ENCODE measurements around the gene TDG.

TDG gene

GRCh38 chr12:103956509-103957027 is 9.1 kb upstream of the TDG start:
- TF ChIP-seq CTCF (IDR thresholded peaks at IDR 0.05; ENCODE audit: insufficient read depth, low read length, poor library complexity, severe bottlenecking) = no peak
- Histone ChIP-seq H3K36me3 (ENCODE audit: control insufficient read depth, insufficient read depth, low read length) (peaks cover 6% of the 10 kb centered on the region; the same call in 1 of the 2 replicates), H3K4me3 (replicated peaks; ENCODE audit: low read depth, low read length) (peak overlapping the region; percentile 87), H3K27me3 (replicated peaks; ENCODE audit: control insufficient read depth, insufficient read depth, low read length) (no peaks in the 10 kb centered on the region)
- DNase-seq (ENCODE audit: extremely low read depth, insufficient read length) = no peak

GRCh38 chr12:103957865-103958388 is 7.7 kb upstream of the TDG start:
- H3K27me3 ChIP-seq (replicated peaks; ENCODE audit: control insufficient read depth, insufficient read depth, low read length) = no peaks in the 10 kb centered on the region
- TF ChIP-seq CTCF (IDR thresholded peaks at IDR 0.05; ENCODE audit: insufficient read depth, low read length, poor library complexity, severe bottlenecking) = no peak
- H3K36me3 ChIP-seq (ENCODE audit: control insufficient read depth, insufficient read depth, low read length) = peaks cover 5% of the 10 kb centered on the region; the same call in 1 of the 2 replicates
- no peak overlapping the region; the same call in 1 of the 2 replicates for H3K4me3 ChIP-seq (replicated peaks; ENCODE audit: low read depth, low read length)
- no peak for DNase-seq (ENCODE audit: extremely low read depth, insufficient read length)

- TF ChIP-seq CTCF (IDR thresholded peaks at IDR 0.05; ENCODE audit: insufficient read depth, low read length, poor library complexity, severe bottlenecking) = no peak
- DNase-seq (ENCODE audit: extremely low read depth, insufficient read length) = no peak
- H3K4me3 ChIP-seq (replicated peaks; ENCODE audit: low read depth, low read length) = no peak overlapping the region
- H3K36me3 ChIP-seq (ENCODE audit: control insufficient read depth, insufficient read depth, low read length) = no peaks in the 10 kb centered on the region; the same call in 1 of the 2 replicates
- H3K27me3 ChIP-seq (replicated peaks; ENCODE audit: control insufficient read depth, insufficient read depth, low read length) = no peaks in the 10 kb centered on the region
Measured at GRCh38 chr12:103958621-103959020, 7.1 kb upstream of the TDG start.

GRCh38 chr12:103960616-103961227 is 5.0 kb upstream of the TDG start:
- DNase-seq (ENCODE audit: extremely low read depth, insufficient read length) = no peak
- H3K36me3 ChIP-seq (ENCODE audit: control insufficient read depth, insufficient read depth, low read length) = no peaks in the 10 kb centered on the region; the same call in 1 of the 2 replicates
- H3K27me3 ChIP-seq (replicated peaks; ENCODE audit: control insufficient read depth, insufficient read depth, low read length) = no peaks in the 10 kb centered on the region
- no peak overlapping the region for H3K4me3 ChIP-seq (replicated peaks; ENCODE audit: low read depth, low read length)
- no peak for TF ChIP-seq CTCF (IDR thresholded peaks at IDR 0.05; ENCODE audit: insufficient read depth, low read length, poor library complexity, severe bottlenecking)

- Histone ChIP-seq H3K27me3 (replicated peaks; ENCODE audit: control insufficient read depth, insufficient read depth, low read length) (no peaks in the 10 kb centered on the region), H3K4me3 (replicated peaks; ENCODE audit: low read depth, low read length) (no peak overlapping the region), H3K36me3 (ENCODE audit: control insufficient read depth, insufficient read depth, low read length) (no peaks in the 10 kb centered on the region; the same call in 1 of the 2 replicates)
- DNase-seq (ENCODE audit: extremely low read depth, insufficient read length) = no peak
- TF ChIP-seq CTCF (IDR thresholded peaks at IDR 0.05; ENCODE audit: insufficient read depth, low read length, poor library complexity, severe bottlenecking) = no peak
Measured at GRCh38 chr12:103962493-103962892, 3.2 kb upstream of the TDG start.

Measured in GM06990 (cell line).